Kidney (tissue), 14 donors: ENCODE data around the gene SLC6A2. TPM values are rescaled to one million over a fixed set of nuclear protein-coding genes. Genes with fewer than 3 reads are reported as not detected.
A peak's percentile ranks its signal among the peaks of the same experiment; 100 is the strongest.

Source experiments
- DNase-seq, 5 donors: peaks; one replicate each; pipeline ENCODE4 v3.0.0-alpha.2; 2013 to 2020
- FAIRE-seq: peaks from 2 replicates; lab custom pipeline; 2012; peaks lifted over from hg19 to GRCh38; lab: Jason Lieb, UNC
- H3K27ac ChIP-seq, 2 donors: one replicate each; pipeline ENCODE4 v1.7.0; 2013; ENCODE audit warnings: low read depth in 2 of 2, low read length in 2 of 2, inconsistent platforms in 1 of 2
- H3K27me3 ChIP-seq: one replicate; pipeline ENCODE4 v1.7.1; 2013; ENCODE audit warnings: low read length, inconsistent platforms; ENCODE audit not compliant: control insufficient read depth, insufficient read depth
- H3K36me3 ChIP-seq, 3 donors: one replicate each; pipeline versions ENCODE4 v1.7.0 to v1.7.1; 2013; ENCODE audit warnings: low read length in 3 of 3, control low read depth in 1 of 3, inconsistent platforms in 1 of 3; ENCODE audit not compliant: insufficient read depth in 3 of 3, control insufficient read depth in 2 of 3
- H3K4me1 ChIP-seq, 3 donors: one replicate each; pipeline versions ENCODE4 v1.7.0 to v1.7.1; 2013; ENCODE audit warnings: low read length in 3 of 3, inconsistent platforms in 1 of 3, low read depth in 1 of 3; ENCODE audit not compliant: control insufficient read depth in 2 of 3, insufficient read depth in 2 of 3
- H3K4me3 ChIP-seq, 3 donors: one replicate each; pipeline versions ENCODE4 v1.7.0 to v1.8.1; 2013; ENCODE audit warnings: low read length in 3 of 3, control low read depth in 1 of 3, inconsistent platforms in 1 of 3
- H3K9ac ChIP-seq, 3 donors: one replicate each; pipeline versions ENCODE4 v1.7.0 to v1.7.1; 2013; ENCODE audit warnings: low read length in 3 of 3, control low read depth in 1 of 3, inconsistent platforms in 1 of 3
- H3K9me3 ChIP-seq, 3 donors: one replicate each; pipeline versions ENCODE4 v1.7.0 to v1.7.1; 2013; ENCODE audit warnings: low read length in 3 of 3, control low read depth in 1 of 3, inconsistent platforms in 1 of 3; ENCODE audit not compliant: control insufficient read depth in 2 of 3, insufficient read depth in 1 of 3
- CTCF ChIP-seq: IDR thresholded peaks from 3 replicates; pipeline ENCODE4 v1.5.1; 2012; ENCODE audit warnings: mild to moderate bottlenecking, moderate library complexity, borderline replicate concordance; ENCODE audit not compliant: insufficient read depth; ENCODE audit errors: extremely low read depth
- intact Hi-C: fragments of 100-400 bp; cut with DNase I; formaldehyde crosslinking; loops from one replicate; pipeline ENCODE4 v1.11.1; 2022
- polyA plus RNA-seq: library from polyadenylated mRNA; stranded (reverse); fragments of 350-450 nt; fragmentation: Illumina TruSeq; extraction: RNeasy Lipid Tissue Mini Kit (QIAGEN cat#74804); gene quantifications from one replicate; pipeline ENCODE4 v1.2.3, GENCODE V29; 2014; ENCODE audit warnings: low read depth, low replicate concordance; ENCODE audit not compliant: insufficient read depth
- total RNA-seq: library from RNA; stranded (reverse); fragmentation: NEBNext Ultra II Directional; extraction: Animal tissue kit (Norgen Biotek cat#: 25700); gene quantifications from one replicate; pipeline ENCODE4 v1.2.1, GENCODE V29; 2021
- donor health status: control.
- donor health status: control.
- donor health status: control.
- donor health status: control.
- donor health status: control.
- donor health status: DM: yes; HTN: yes; CAD: no.
- donor health status: Normal renal cell carcinoma (clear cell type).

Gene SLC6A2
- total and polyA plus RNA-seq, 2 donors from 2014 or later: 0.09 to 0.73 TPM

GRCh38 chr16:55632259-55632658 lies 23.5 kb upstream of the SLC6A2 start:
- FAIRE-seq: peak; percentile 41
- TF ChIP-seq CTCF: no peak
- no peaks in the 10 kb centered on the region for H3K36me3 ChIP-seq
- H3K27me3 ChIP-seq: no peaks in the 10 kb centered on the region
- DNase-seq: no peak
- H3K9ac ChIP-seq: no peak overlapping the region
- H3K27ac ChIP-seq: no peak overlapping the region
- no peaks in the 10 kb centered on the region for H3K9me3 ChIP-seq
- no peak overlapping the region for H3K4me3 ChIP-seq
- H3K4me1 ChIP-seq: no peaks in the 10 kb centered on the region
- intact Hi-C loops: no loop called here

- Histone ChIP-seq H3K27me3 (no peaks in the 10 kb centered on the region), H3K4me3 (no peak overlapping the region), H3K27ac (no peak overlapping the region), H3K36me3 (no peaks in the 10 kb centered on the region), H3K9me3 (no peaks in the 10 kb centered on the region), H3K9ac (no peak overlapping the region), H3K4me1 (no peaks in the 10 kb centered on the region)
- intact Hi-C loops: no loop called here
- no peak for DNase-seq
- TF ChIP-seq CTCF: no peak
- FAIRE-seq: no peak
Observed at GRCh38 chr16:55634193-55634592, 21.6 kb upstream of the SLC6A2 start.

- Histone ChIP-seq H3K9ac (no peak overlapping the region), H3K36me3 (no peaks in the 10 kb centered on the region), H3K4me3 (no peak overlapping the region), H3K27me3 (no peaks in the 10 kb centered on the region), H3K27ac (no peak overlapping the region), H3K4me1 (no peaks in the 10 kb centered on the region), H3K9me3 (no peaks in the 10 kb centered on the region)
- FAIRE-seq: no peak
- intact Hi-C loops: no loop called here
- DNase-seq: no peak
- TF ChIP-seq CTCF: no peak
Observed at GRCh38 chr16:55638256-55638655, 17.5 kb upstream of the SLC6A2 start.

- Histone ChIP-seq H3K9me3 (no peaks in the 10 kb centered on the region), H3K27me3 (no peaks in the 10 kb centered on the region), H3K9ac (no peak overlapping the region), H3K27ac (no peak overlapping the region), H3K4me3 (no peak overlapping the region), H3K36me3 (no peaks in the 10 kb centered on the region), H3K4me1 (no peaks in the 10 kb centered on the region)
- no peak for FAIRE-seq
- intact Hi-C loops: no loop called here
- DNase-seq: no peak
- no peak for TF ChIP-seq CTCF
Observed at GRCh38 chr16:55640701-55641327, 15.0 kb upstream of the SLC6A2 start.
